K562 (cell line): ENCODE measurements around the gene CETN1. TPM values are rescaled to one million over a fixed set of nuclear protein-coding genes. Genes with fewer than 3 reads are reported as not detected.

Source experiments
- CBFB ChIP-seq: sonication (generic); formaldehyde crosslinking; IDR thresholded peaks from 2 replicates; pipeline ENCODE4 v1.4.0; 2020; ENCODE audit warnings: mild to moderate bottlenecking, missing genetic modification reagents
- CBX2 ChIP-seq: fragments of 200-600 bp; sonication (generic); IDR thresholded peaks from one replicate; pipeline ENCODE4 v1.6.1; 2012; ENCODE audit warnings: mild to moderate bottlenecking, low read length, inconsistent platforms; ENCODE audit not compliant: insufficient read depth, poor library complexity, severe bottlenecking
- EGR1 ChIP-seq: fragments of 450-650 bp; conservative IDR thresholded peaks from 2 replicates; pipeline ENCODE4 v1.6.1; 2017; ENCODE audit warnings: mild to moderate bottlenecking
- EP400 ChIP-seq: fragments of 450-650 bp; IDR thresholded peaks from 2 replicates; pipeline ENCODE4 v1.6.1; 2017; ENCODE audit warnings: antibody characterized with exemption, mild to moderate bottlenecking, moderate library complexity
- FOXJ2 ChIP-seq: fragments of 200-800 bp; sonication (Bioruptor generic); IDR thresholded peaks from 2 replicates; pipeline ENCODE4 v1.6.1; 2016; ENCODE audit warnings: missing genetic modification characterization, missing compliant biosample characterization
- HES1 ChIP-seq: fragments of 450-650 bp; IDR thresholded peaks from 2 replicates; pipeline ENCODE4 v1.6.1; 2016; ENCODE audit warnings: low read depth, mild to moderate bottlenecking, moderate library complexity
- HMG20A ChIP-seq: fragments of 450-650 bp; formaldehyde crosslinking; conservative IDR thresholded peaks from 2 replicates; pipeline ENCODE4 v1.4.0; 2020; ENCODE audit warnings: mild to moderate bottlenecking, mixed read lengths
- KDM1A ChIP-seq, 2 experiments: fragments of 450-650 bp; IDR thresholded peaks; 2 replicates each; pipeline ENCODE4 v1.6.1; 2016; ENCODE audit warnings: mild to moderate bottlenecking in 2 of 2
- MAFK ChIP-seq: IDR thresholded peaks from 2 replicates; pipeline ENCODE4 v1.6.1; 2011; ENCODE audit warnings: low read length, improper control_type of control experiment
- MXI1 ChIP-seq: IDR thresholded peaks from 2 replicates; pipeline ENCODE4 v1.6.1; 2011; ENCODE audit warnings: low read depth, mild to moderate bottlenecking, improper control_type of control experiment, low read length
- SETDB1 ChIP-seq: IDR thresholded peaks from one replicate; pipeline ENCODE4 v1.6.1; 2012; ENCODE audit warnings: low read length, control low read depth, inconsistent platforms
- SOX6 ChIP-seq: fragments of 450-650 bp; IDR thresholded peaks from 2 replicates; pipeline ENCODE4 v1.6.1; 2014; ENCODE audit warnings: mild to moderate bottlenecking
- SRSF1 ChIP-seq: fragments of 200-400 bp; formaldehyde crosslinking; IDR thresholded peaks from 2 replicates; pipeline ENCODE4 v1.6.1; 2017; ENCODE audit warnings: mild to moderate bottlenecking, low read depth, low read length, moderate library complexity
- SRSF7 ChIP-seq: fragments of 200-400 bp; formaldehyde crosslinking; optimal IDR thresholded peaks from 2 replicates; pipeline ENCODE3; 2017; ENCODE audit warnings: mild to moderate bottlenecking, low read depth, low read length
- TSHZ1 ChIP-seq: fragments of 250-450 bp; sonication (Bioruptor Pico); IDR thresholded peaks from 2 replicates; pipeline ENCODE4 v1.4.0; 2020; ENCODE audit warnings: mild to moderate bottlenecking, moderate library complexity
- ZBTB8A ChIP-seq: fragments of 450-650 bp; IDR thresholded peaks from 2 replicates; pipeline ENCODE4 v1.6.1; 2018; ENCODE audit warnings: mild to moderate bottlenecking, moderate library complexity; ENCODE audit not compliant: partially characterized antibody
- ZNF224 ChIP-seq: sonication (generic); formaldehyde crosslinking; IDR thresholded peaks from 2 replicates; pipeline ENCODE4 v1.8.0; 2022; ENCODE audit warnings: mild to moderate bottlenecking, missing genetic modification reagents
- ZNF408 ChIP-seq: fragments of 250-450 bp; sonication (Bioruptor Pico); IDR thresholded peaks from 2 replicates; pipeline ENCODE4 v1.4.0; 2020; ENCODE audit warnings: low read depth, mild to moderate bottlenecking, moderate library complexity
- ZNF586 ChIP-seq: fragments of 450-650 bp; formaldehyde crosslinking; conservative IDR thresholded peaks from 2 replicates; pipeline ENCODE4 v1.4.0; 2020; ENCODE audit warnings: mild to moderate bottlenecking, moderate library complexity
- ZNF76 ChIP-seq: fragments of 250-450 bp; sonication (Bioruptor Pico); IDR thresholded peaks from 2 replicates; pipeline ENCODE4 v1.4.0; 2020; ENCODE audit warnings: mild to moderate bottlenecking, moderate library complexity, borderline replicate concordance
- polyA plus RNA-seq, 8 experiments: library from polyadenylated mRNA; depleted of rRNA in 4 of 8; stranded (reverse) in 5 of 8; unstranded in 3 of 8; fragments of >200 nt; fragmentation: Nextera tagmentation in 2 of 8; fragmentation: Illumina TruSeq in 1 of 8; extraction: Ambion mirVana in 2 of 8; extraction: Trizol in 1 of 8; gene quantifications; 2 replicates each; pipeline versions ENCODE4 v1.2.1 to v1.2.3, GENCODE V29; 2011 to 2014; ENCODE audit warnings: inconsistent platforms in 1 of 8, missing spikeins in 1 of 8
- total RNA-seq, 7 experiments: library from RNA; depleted of rRNA in 6 of 7; stranded (reverse); fragments of >200 nt in 6 of 7; fragmentation: Illumina TruSeq in 2 of 7; extraction: Trizol in 2 of 7; gene quantifications; 2 replicates each; pipeline versions ENCODE4 v1.2.1 to v1.2.3, GENCODE V29; 2011 to 2021; ENCODE audit warnings: low replicate concordance in 1 of 7
- TF ChIP-seq, protein P1 (sequence below): sonication (generic); formaldehyde crosslinking; IDR thresholded peaks from 2 replicates; pipeline ENCODE4 v1.8.1; 2023; ENCODE audit warnings: mild to moderate bottlenecking, missing genetic modification reagents, moderate library complexity
- TF ChIP-seq, protein P2 (sequence below): fragments of 250-450 bp; sonication (Bioruptor Pico); IDR thresholded peaks from 2 replicates; pipeline ENCODE4 v1.9.0; 2021; ENCODE audit warnings: mild to moderate bottlenecking
- TF ChIP-seq, protein P3 (sequence below): IDR thresholded peaks from 2 replicates; pipeline ENCODE4 v1.6.1; 2011; ENCODE audit not compliant: insufficient read length; ENCODE audit errors: extremely low read depth

CETN1 gene
- total and polyA plus RNA-seq, 9 of the 15 experiments (the other 6 are each of a cell fraction or from before 2014, with no cell fraction given), result 0.07 to 0.34 (median 0.19) TPM; not detected in 3

DNA sequence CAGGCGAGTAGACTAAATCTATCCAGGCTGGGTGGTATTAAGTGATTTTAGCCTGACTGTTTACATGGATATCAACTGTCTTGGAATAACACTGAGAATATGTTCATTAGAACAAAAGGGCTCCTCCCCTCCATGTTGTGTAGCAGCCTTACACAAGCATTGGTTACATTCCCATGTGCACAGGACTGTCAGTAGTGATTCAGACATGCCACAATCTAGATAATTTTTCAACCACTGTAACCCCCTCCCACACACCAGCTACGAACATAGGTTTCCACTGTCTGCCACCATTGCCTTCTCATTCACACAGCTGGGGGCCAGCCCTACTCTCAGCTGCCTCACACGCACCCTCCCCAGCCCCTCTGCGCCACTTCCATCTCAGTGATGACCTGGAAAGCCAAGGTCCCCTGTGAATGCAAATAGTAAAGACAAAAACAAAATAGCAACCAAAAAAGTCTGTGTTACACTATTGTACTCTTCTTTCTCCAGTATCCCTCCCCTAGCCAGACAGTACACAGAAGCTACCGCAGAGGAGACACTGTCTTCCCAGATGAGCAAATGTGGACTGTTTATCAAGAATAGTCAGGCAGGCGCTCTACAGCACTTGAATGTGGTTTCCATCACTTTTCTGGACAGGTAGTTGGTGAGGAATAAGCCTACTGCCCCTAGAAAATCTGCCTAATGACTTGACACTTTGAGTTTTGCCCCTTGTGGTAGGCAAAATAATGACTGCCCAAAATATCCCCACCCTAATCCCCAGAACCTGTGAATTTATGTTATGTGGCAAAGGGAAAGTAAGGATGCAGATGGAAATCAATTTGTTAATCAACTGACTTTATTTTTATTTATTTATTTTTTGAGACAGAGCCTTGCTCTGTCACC lies 49.3 kb downstream of the CETN1 start (continued):
- TF ChIP-seq, protein P1, sequence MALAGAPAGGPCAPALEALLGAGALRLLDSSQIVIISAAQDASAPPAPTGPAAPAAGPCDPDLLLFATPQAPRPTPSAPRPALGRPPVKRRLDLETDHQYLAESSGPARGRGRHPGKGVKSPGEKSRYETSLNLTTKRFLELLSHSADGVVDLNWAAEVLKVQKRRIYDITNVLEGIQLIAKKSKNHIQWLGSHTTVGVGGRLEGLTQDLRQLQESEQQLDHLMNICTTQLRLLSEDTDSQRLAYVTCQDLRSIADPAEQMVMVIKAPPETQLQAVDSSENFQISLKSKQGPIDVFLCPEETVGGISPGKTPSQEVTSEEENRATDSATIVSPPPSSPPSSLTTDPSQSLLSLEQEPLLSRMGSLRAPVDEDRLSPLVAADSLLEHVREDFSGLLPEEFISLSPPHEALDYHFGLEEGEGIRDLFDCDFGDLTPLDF, result no peak
- TF ChIP-seq SOX6 (no peak), ZNF586 (CRISPR knock-in tag) (no peak), HMG20A (CRISPR knock-in tag) (no peak), MXI1 (no peak), KDM1A (IDR thresholded peaks at IDR 0.05) (peak; percentile 54 to 65; a peak in 3 of 4 replicates), TSHZ1 (CRISPR knock-in tag) (no peak), ZBTB8A (no peak), SRSF7 (no peak), CBFB (CRISPR knock-in tag) (no peak), ZNF408 (no peak), ZNF76 (CRISPR knock-in tag) (no peak), EP400 (no peak), CBX2 (no peak), FOXJ2 (tag) (no peak), MAFK (no peak), HES1 (no peak), SRSF1 (no peak), SETDB1 (no peak), ZNF224 (CRISPR knock-in tag) (no peak), EGR1 (peak; percentile 48)
- TF ChIP-seq, protein P2, sequence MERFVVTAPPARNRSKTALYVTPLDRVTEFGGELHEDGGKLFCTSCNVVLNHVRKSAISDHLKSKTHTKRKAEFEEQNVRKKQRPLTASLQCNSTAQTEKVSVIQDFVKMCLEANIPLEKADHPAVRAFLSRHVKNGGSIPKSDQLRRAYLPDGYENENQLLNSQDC (CRISPR knock-in tag), result no peak
- TF ChIP-seq, protein P3, sequence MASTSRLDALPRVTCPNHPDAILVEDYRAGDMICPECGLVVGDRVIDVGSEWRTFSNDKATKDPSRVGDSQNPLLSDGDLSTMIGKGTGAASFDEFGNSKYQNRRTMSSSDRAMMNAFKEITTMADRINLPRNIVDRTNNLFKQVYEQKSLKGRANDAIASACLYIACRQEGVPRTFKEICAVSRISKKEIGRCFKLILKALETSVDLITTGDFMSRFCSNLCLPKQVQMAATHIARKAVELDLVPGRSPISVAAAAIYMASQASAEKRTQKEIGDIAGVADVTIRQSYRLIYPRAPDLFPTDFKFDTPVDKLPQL, result no peak
